HCT116 (cell line): ENCODE measurements around the gene S100A12. TPM values are rescaled to one million over a fixed set of nuclear protein-coding genes. Genes with fewer than 3 reads are reported as not detected.
A peak's percentile ranks its signal among the peaks of the same experiment; 100 is the strongest.
"Not testable (repeated sequence)": the region's sequence is repeated elsewhere in the genome, so short reads cannot be mapped to it uniquely, and the experiment has no call there.

Experiments used
- ATAC-seq: fragments of 200-7000 bp; cut with Tn5 transposase; 2 replicates; pipeline ENCODE4 v1.9.1; 2020; ENCODE audit warnings: mild to moderate bottlenecking, moderate library complexity
- BruUV-seq: library from RNA; stranded (reverse); fragments of 400-500 nt; replicated peaks from 2 replicates; lab custom pipeline; 2021; lab: Mats Ljungman, UMichigan
- CTCF ChIA-PET: fragments of 300-600 bp; sonication (Branson Sonifier 250); formaldehyde crosslinking; loops from one replicate; lab custom pipeline; 2021; ENCODE audit warnings: antibody characterized with exemption; lab: Charles Lee
- POLR2A ChIA-PET: fragments of 300-600, 350-600 bp; sonication (Branson Sonifier 250); formaldehyde crosslinking; loops from one replicate; lab custom pipeline; 2021; ENCODE audit warnings: antibody characterized with exemption; lab: Charles Lee
- RAD21 ChIA-PET, 2 experiments: fragments of 300-600 bp; sonication (Branson Sonifier 250); formaldehyde crosslinking; loops; one replicate each; lab custom pipeline; 2023; ENCODE audit warnings: low total read pairs in 2 of 2; ENCODE audit not compliant: uncharacterized antibody in 2 of 2, unreplicated experiment in 2 of 2, low non-redundant PET in 1 of 2; lab: Charles Lee
- DNase-seq: peaks from one replicate; pipeline ENCODE4 v3.0.0-alpha.2; 2010; ENCODE audit warnings: low read depth, low spot score
- H2AFZ ChIP-seq: fragments of 200-600 bp; shearing (Covaris generic), sonication (generic); 2 replicates; pipeline ENCODE4 v1.6.1; 2017; ENCODE audit warnings: low read depth, mixed run types, mixed read lengths, antibody characterized with exemption, low read length; ENCODE audit not compliant: poor library complexity, severe bottlenecking
- H3K27ac ChIP-seq: 2 replicates; pipeline ENCODE4 v1.5.1; 2012; ENCODE audit warnings: low read depth, low read length
- H3K27me3 ChIP-seq: fragments of 200-600 bp; sonication (generic); 2 replicates; pipeline ENCODE4 v1.6.1; 2016; ENCODE audit warnings: mixed run types, low read length, mixed read lengths; ENCODE audit not compliant: insufficient read depth
- H3K36me3 ChIP-seq, 2 experiments: fragments of 200-500 bp in 1 of 2; fragments of 200-600 bp in 1 of 2; sonication (Bioruptor generic) in 1 of 2; sonication (generic) in 1 of 2; 2 replicates each; pipeline versions ENCODE4 v1.5.1 to v1.6.1; 2014 to 2016; ENCODE audit warnings: low read length in 2 of 2, inconsistent platforms in 1 of 2, mixed read lengths in 1 of 2, mixed run types in 1 of 2; ENCODE audit not compliant: insufficient read depth in 2 of 2, control insufficient read depth in 1 of 2
- H3K4me1 ChIP-seq, 2 experiments: fragments of 200-600 bp in 1 of 2; sonication (generic) in 1 of 2; 2 replicates each; pipeline versions ENCODE4 v1.5.1 to v1.6.1; 2012 to 2017; ENCODE audit warnings: low read length in 2 of 2, inconsistent platforms in 1 of 2, mild to moderate bottlenecking in 1 of 2, mixed read lengths in 1 of 2, mixed run types in 1 of 2, moderate library complexity in 1 of 2; ENCODE audit not compliant: insufficient read depth in 2 of 2, control insufficient read depth in 1 of 2
- H3K4me2 ChIP-seq: fragments of 200-600 bp; sonication (generic); 2 replicates; pipeline ENCODE4 v1.6.1; 2017; ENCODE audit warnings: mixed run types, low read length, mixed read lengths
- H3K4me3 ChIP-seq, 2 experiments: fragments of 200-600 bp in 1 of 2; sonication (generic) in 1 of 2; replicated peaks in 1 of 2; 2 replicates each; pipeline ENCODE4 v1.5.1; 2011 to 2016; ENCODE audit warnings: low read length in 2 of 2, control low read depth in 1 of 2, low read depth in 1 of 2, mild to moderate bottlenecking in 1 of 2, mixed read lengths in 1 of 2, mixed run types in 1 of 2
- H3K79me2 ChIP-seq: fragments of 200-600 bp; sonication (generic); 2 replicates; pipeline ENCODE4 v1.6.1; 2017; ENCODE audit warnings: mild to moderate bottlenecking, mixed run types, low read length, moderate library complexity, mixed read lengths; ENCODE audit not compliant: insufficient read depth
- H3K9ac ChIP-seq: fragments of 200-600 bp; sonication (generic); 2 replicates; pipeline ENCODE4 v1.6.1; 2016; ENCODE audit warnings: low read length, mixed read lengths
- H3K9me2 ChIP-seq: fragments of 200-600 bp; sonication (generic), shearing (Covaris generic); 2 replicates; pipeline ENCODE4 v1.6.1; 2017; ENCODE audit warnings: mixed run types, mild to moderate bottlenecking, moderate library complexity; ENCODE audit not compliant: insufficient read depth
- H3K9me3 ChIP-seq, 2 experiments: fragments of 200-500 bp in 1 of 2; fragments of 200-600 bp in 1 of 2; sonication (Bioruptor generic) in 1 of 2; sonication (generic) in 1 of 2; 2 replicates each; pipeline ENCODE4 v1.6.1; 2014 to 2017; ENCODE audit warnings: low read length in 2 of 2, mixed read lengths in 2 of 2, inconsistent platforms in 1 of 2, low read depth in 1 of 2, mild to moderate bottlenecking in 1 of 2, mixed run types in 1 of 2, moderate library complexity in 1 of 2; ENCODE audit not compliant: control insufficient read depth in 1 of 2, insufficient read depth in 1 of 2
- H4K20me1 ChIP-seq: fragments of 200-600 bp; sonication (generic), shearing (Covaris generic); 2 replicates; pipeline ENCODE4 v1.6.1; 2017; ENCODE audit warnings: mixed run types, mild to moderate bottlenecking, moderate library complexity; ENCODE audit not compliant: insufficient read depth
- CBX3 ChIP-seq: IDR thresholded peaks from 2 replicates; pipeline ENCODE4 v1.6.1; 2012; ENCODE audit warnings: low read depth
- ELF1 ChIP-seq: IDR thresholded peaks from 2 replicates; pipeline ENCODE4 v1.6.1; 2012; ENCODE audit warnings: low read depth, borderline replicate concordance
- FOSL1 ChIP-seq: IDR thresholded peaks from 2 replicates; pipeline ENCODE4 v1.6.1; 2012; ENCODE audit warnings: low read depth
- JUND ChIP-seq: IDR thresholded peaks from 2 replicates; pipeline ENCODE4 v1.6.1; 2012
- POLR2AphosphoS5 ChIP-seq: IDR thresholded peaks from 2 replicates; pipeline ENCODE4 v1.6.1; 2011; ENCODE audit warnings: mild to moderate bottlenecking, low read depth, low read length, moderate library complexity
- SP1 ChIP-seq: IDR thresholded peaks from 2 replicates; pipeline ENCODE4 v1.6.1; 2012; ENCODE audit warnings: low read depth
- SRF ChIP-seq: IDR thresholded peaks from 2 replicates; pipeline ENCODE4 v1.6.1; 2012; ENCODE audit warnings: low read depth
- TCF7L2 ChIP-seq: IDR thresholded peaks from 2 replicates; pipeline ENCODE4 v1.7.0; 2011; ENCODE audit warnings: borderline replicate concordance, inconsistent platforms; ENCODE audit not compliant: insufficient read depth, insufficient read length; ENCODE audit errors: extremely low read depth
- YY1 ChIP-seq: IDR thresholded peaks from 2 replicates; pipeline ENCODE4 v1.6.1; 2011; ENCODE audit warnings: low read length, low read depth, moderate library complexity, mild to moderate bottlenecking; ENCODE audit not compliant: insufficient replicate concordance; ENCODE audit errors: extremely low read depth
- intact Hi-C: fragments of 100-400 bp; cut with micrococcal nuclease; formaldehyde crosslinking; loops from 2 replicates; pipeline ENCODE4 v1.10.0; 2022
- total RNA-seq: library from RNA; stranded (reverse); gene quantifications from one replicate; pipeline ENCODE4 v1.2.1, GENCODE V29; 2021; ENCODE audit not compliant: unreplicated experiment
- TF ChIP-seq, protein P1 (sequence below): IDR thresholded peaks from 2 replicates; pipeline ENCODE4 v1.6.1; 2012
- TF ChIP-seq, protein P2 (sequence below), 3 experiments: fragments of 200-600 bp in 1 of 3; sonication (generic) in 1 of 3; IDR thresholded peaks in 2 of 3; conservative IDR thresholded peaks in 1 of 3; 2 replicates each; pipeline ENCODE4 v1.5.1; 2012 to 2017; ENCODE audit warnings: low read depth in 2 of 3, low read length in 2 of 3, antibody characterized with exemption in 1 of 3, borderline replicate concordance in 1 of 3, control low read depth in 1 of 3, mild to moderate bottlenecking in 1 of 3, mixed read lengths in 1 of 3, mixed run types in 1 of 3, moderate library complexity in 1 of 3; ENCODE audit not compliant: insufficient read depth in 1 of 3
- TF ChIP-seq, protein P3 (sequence below): IDR thresholded peaks from 2 replicates; pipeline ENCODE4 v1.6.1; 2011; ENCODE audit warnings: mild to moderate bottlenecking, low read length, moderate library complexity; ENCODE audit not compliant: insufficient replicate concordance; ENCODE audit errors: extremely low read depth
- TF ChIP-seq, protein P4 (sequence below): IDR thresholded peaks from 2 replicates; pipeline ENCODE4 v1.6.1; 2012

The S100A12 gene
- total RNA-seq, 1 experiment from 2014 or later: not detected

DNA sequence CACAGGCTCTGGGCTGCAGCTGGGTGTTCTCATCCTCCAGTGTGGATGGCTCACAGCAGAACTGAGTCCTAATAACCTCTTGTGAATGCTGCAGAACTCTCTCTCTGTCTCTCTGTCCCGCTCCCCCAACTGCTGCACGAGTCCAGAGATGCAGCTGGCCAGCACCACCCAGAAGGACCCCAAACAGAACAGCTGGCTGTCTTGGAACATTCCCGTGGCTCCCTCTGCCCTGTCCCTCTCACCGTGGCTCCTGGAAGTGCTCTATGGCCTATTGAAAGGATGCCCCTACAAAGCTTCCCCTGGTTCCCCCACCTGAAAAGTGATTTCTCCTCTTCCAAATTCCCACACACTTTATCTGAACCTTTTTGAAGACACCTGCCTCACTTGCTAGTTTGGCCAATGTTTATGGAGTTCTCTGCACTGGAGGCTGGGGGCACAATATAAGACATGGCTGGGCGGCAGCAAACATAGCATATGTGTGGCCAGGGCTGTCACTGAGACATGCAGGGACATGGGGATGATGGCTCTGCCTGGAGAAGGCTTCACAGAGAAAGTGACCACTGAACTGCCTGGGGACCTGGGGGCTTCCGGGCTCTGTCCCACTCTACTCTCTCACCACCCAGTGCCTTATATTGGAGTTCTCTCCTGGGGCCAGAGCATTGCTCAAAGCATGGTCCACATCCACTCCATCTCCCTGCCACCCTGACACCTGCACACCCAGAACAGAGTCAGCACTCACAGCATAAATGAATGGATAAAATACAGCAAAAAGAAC lies 30.6 kb upstream of the S100A12 start:
- H3K9me3 ChIP-seq, POLR2A ChIA-PET, H3K36me3 ChIP-seq, DNase-seq, H3K79me2 ChIP-seq, H3K9ac ChIP-seq, H2AFZ ChIP-seq, BruUV-seq, ATAC-seq, H3K4me1 ChIP-seq, H3K27ac ChIP-seq, H3K4me3 ChIP-seq, CTCF ChIA-PET, H3K4me2 ChIP-seq, H3K9me2 ChIP-seq, RAD21 ChIA-PET, H4K20me1 ChIP-seq: not testable (repeated sequence)
- intact Hi-C loops: loop anchor here (2.0 kb wide), 1 partner anchor 53 kb away; no protein-coding TSS in a partner anchor
- peaks cover 47% of the 10 kb centered on the region for H3K27me3 ChIP-seq

DNA sequence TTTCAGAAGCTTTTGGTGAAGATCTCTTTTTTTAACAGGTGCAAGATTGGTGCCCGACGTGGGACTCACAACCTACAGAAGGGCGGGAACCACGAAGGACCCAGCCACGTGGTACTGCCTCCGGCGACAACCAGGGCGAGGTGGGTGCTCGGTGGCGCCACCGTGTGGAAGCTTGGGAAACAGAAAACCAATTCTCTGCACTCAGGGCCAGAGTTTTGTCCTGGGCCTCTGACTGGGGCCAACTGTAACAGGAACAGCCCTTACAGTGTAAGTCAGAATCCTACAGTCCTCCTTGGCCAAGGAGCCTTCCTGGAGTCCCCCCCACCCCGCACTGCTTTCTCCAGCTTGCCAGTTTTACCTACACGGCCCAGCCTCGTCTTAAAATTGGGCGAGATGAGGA lies 29.3 kb upstream of the S100A12 start:
- Histone ChIP-seq H2AFZ (no peak overlapping the region), H3K9me2 (no peaks in the 10 kb centered on the region), H3K79me2 (no peaks in the 10 kb centered on the region), H3K4me2 (no peak overlapping the region), H3K4me3 (no peak overlapping the region), H3K36me3 (no peaks in the 10 kb centered on the region), H3K27ac (no peak overlapping the region), H3K9me3 (no peaks in the 10 kb centered on the region), H3K9ac (no peak overlapping the region), H4K20me1 (no peaks in the 10 kb centered on the region), H3K27me3 (peaks cover 59% of the 10 kb centered on the region), H3K4me1 (no peaks in the 10 kb centered on the region)
- DNase-seq: peak; percentile 39
- ChIA-PET POLR2A (no interaction called here), RAD21 (no interaction called here), CTCF (no interaction called here)
- no peak for TF ChIP-seq ELF1
- TF ChIP-seq, protein P1, sequence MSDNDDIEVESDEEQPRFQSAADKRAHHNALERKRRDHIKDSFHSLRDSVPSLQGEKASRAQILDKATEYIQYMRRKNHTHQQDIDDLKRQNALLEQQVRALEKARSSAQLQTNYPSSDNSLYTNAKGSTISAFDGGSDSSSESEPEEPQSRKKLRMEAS: peak; percentile 100
- peak; percentile 99 for TF ChIP-seq CBX3
- no peak for TF ChIP-seq POLR2AphosphoS5
- TF ChIP-seq TCF7L2: no peak
- TF ChIP-seq, protein P2, sequence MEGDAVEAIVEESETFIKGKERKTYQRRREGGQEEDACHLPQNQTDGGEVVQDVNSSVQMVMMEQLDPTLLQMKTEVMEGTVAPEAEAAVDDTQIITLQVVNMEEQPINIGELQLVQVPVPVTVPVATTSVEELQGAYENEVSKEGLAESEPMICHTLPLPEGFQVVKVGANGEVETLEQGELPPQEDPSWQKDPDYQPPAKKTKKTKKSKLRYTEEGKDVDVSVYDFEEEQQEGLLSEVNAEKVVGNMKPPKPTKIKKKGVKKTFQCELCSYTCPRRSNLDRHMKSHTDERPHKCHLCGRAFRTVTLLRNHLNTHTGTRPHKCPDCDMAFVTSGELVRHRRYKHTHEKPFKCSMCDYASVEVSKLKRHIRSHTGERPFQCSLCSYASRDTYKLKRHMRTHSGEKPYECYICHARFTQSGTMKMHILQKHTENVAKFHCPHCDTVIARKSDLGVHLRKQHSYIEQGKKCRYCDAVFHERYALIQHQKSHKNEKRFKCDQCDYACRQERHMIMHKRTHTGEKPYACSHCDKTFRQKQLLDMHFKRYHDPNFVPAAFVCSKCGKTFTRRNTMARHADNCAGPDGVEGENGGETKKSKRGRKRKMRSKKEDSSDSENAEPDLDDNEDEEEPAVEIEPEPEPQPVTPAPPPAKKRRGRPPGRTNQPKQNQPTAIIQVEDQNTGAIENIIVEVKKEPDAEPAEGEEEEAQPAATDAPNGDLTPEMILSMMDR (IDR thresholded peaks at IDR 0.05 in 2 of 3, conservative IDR thresholded peaks at IDR 0.05 in 1 of 3; ENCODE audit: borderline replicate concordance in 1 of 3, insufficient read depth in 1 of 3, low read depth in 2 of 3, low read length in 2 of 3): peak; percentile 62 to 78 (median 68); a peak in 5 of 6 replicates
- TF ChIP-seq SRF: no peak
- TF ChIP-seq SP1: no peak
- TF ChIP-seq FOSL1: no peak
- TF ChIP-seq, protein P3, sequence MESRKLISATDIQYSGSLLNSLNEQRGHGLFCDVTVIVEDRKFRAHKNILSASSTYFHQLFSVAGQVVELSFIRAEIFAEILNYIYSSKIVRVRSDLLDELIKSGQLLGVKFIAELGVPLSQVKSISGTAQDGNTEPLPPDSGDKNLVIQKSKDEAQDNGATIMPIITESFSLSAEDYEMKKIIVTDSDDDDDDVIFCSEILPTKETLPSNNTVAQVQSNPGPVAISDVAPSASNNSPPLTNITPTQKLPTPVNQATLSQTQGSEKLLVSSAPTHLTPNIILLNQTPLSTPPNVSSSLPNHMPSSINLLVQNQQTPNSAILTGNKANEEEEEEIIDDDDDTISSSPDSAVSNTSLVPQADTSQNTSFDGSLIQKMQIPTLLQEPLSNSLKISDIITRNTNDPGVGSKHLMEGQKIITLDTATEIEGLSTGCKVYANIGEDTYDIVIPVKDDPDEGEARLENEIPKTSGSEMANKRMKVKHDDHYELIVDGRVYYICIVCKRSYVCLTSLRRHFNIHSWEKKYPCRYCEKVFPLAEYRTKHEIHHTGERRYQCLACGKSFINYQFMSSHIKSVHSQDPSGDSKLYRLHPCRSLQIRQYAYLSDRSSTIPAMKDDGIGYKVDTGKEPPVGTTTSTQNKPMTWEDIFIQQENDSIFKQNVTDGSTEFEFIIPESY: no peak
- no peak for TF ChIP-seq JUND
- TF ChIP-seq, protein P4, sequence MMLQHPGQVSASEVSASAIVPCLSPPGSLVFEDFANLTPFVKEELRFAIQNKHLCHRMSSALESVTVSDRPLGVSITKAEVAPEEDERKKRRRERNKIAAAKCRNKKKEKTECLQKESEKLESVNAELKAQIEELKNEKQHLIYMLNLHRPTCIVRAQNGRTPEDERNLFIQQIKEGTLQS: no peak
- TF ChIP-seq YY1: no peak
- no TSS peak for BruUV-seq
- intact Hi-C loops: loop anchor here (2.0 to 5.0 kb wide), 2 partner anchors 52 to 93 kb away; no protein-coding TSS in a partner anchor
- peak; percentile 87 for ATAC-seq
